NCI-H1930 (cell line): Measurements from ENCODE around the gene EIF2AK3.

Experiments
- DNase-seq, 2 experiments: peaks; one replicate each; lab custom pipeline; 2025; lab: John Stamatoyannopoulos, UW

Gene EIF2AK3

GRCh38 chr2:88540346-88540745 is 86.9 kb downstream of the EIF2AK3 start:
- DNase-seq = no peak

GRCh38 chr2:88538362-88538917 is 88.8 kb downstream of the EIF2AK3 start:
- DNase-seq = no peak

GRCh38 chr2:88537640-88538039 is 89.6 kb downstream of the EIF2AK3 start:
- DNase-seq = no peak

- DNase-seq = no peak
Observed at GRCh38 chr2:88530081-88530480, 97.2 kb downstream of the EIF2AK3 start.

GRCh38 chr2:88521445-88522073 is 105.7 kb downstream of the EIF2AK3 start:
- no peak for DNase-seq

- DNase-seq = no peak
Observed at GRCh38 chr2:88517759-88518201, 109.5 kb downstream of the EIF2AK3 start.
